PC-3 (cell line): ENCODE data around the gene DLGAP4. TPM values are rescaled to one million over a fixed set of nuclear protein-coding genes. Genes with fewer than 3 reads are reported as not detected.

Source experiments
- ATAC-seq: fragments of 200-7000 bp; cut with Tn5 transposase; 2 replicates; pipeline ENCODE4 v1.9.1; 2020; ENCODE audit warnings: mild to moderate bottlenecking, moderate library complexity
- BruUV-seq: library from RNA; stranded (reverse); fragments of 400-500 nt; replicated peaks from 2 replicates; lab custom pipeline; 2021; lab: Mats Ljungman, UMichigan
- CTCF ChIA-PET: fragments of 300-600 bp; sonication (Branson Sonifier 250); formaldehyde crosslinking; loops from one replicate; lab custom pipeline; 2022; ENCODE audit warnings: antibody characterized with exemption; lab: Charles Lee
- POLR2A ChIA-PET: fragments of 300-600 bp; sonication (Branson Sonifier 250); formaldehyde crosslinking; loops from one replicate; lab custom pipeline; 2022; ENCODE audit warnings: antibody characterized with exemption; ENCODE audit not compliant: unreplicated experiment; lab: Charles Lee
- DNase-seq: peaks from one replicate; pipeline ENCODE4 v3.0.0-alpha.2; 2015
- H2AFZ ChIP-seq: fragments of 300-600 bp; sonication (generic); 2 replicates; pipeline ENCODE4 v1.6.0; 2016; ENCODE audit warnings: antibody characterized with exemption, low read length
- H3F3A ChIP-seq: fragments of 300-600 bp; sonication (generic); one replicate; pipeline ENCODE4 v1.6.0; 2017; ENCODE audit warnings: antibody characterized with exemption, low read length, control low read depth, mild to moderate bottlenecking; ENCODE audit not compliant: unreplicated experiment
- H3K27ac ChIP-seq: fragments of 300-600 bp; sonication (generic); 2 replicates; pipeline ENCODE4 v1.5.1; 2016; ENCODE audit warnings: mild to moderate bottlenecking, low read length
- H3K27me3 ChIP-seq: fragments of 300-600 bp; sonication (generic); 2 replicates; pipeline ENCODE4 v1.6.1; 2016; ENCODE audit warnings: low read length, mixed read lengths
- H3K36me3 ChIP-seq: fragments of 300-600 bp; sonication (generic); 2 replicates; pipeline ENCODE4 v1.6.1; 2016; ENCODE audit warnings: low read depth, mixed run types, low read length, mixed read lengths
- H3K4me1 ChIP-seq: fragments of 300-600 bp; sonication (generic); 2 replicates; pipeline ENCODE4 v1.5.1; 2016; ENCODE audit warnings: low read length; ENCODE audit not compliant: insufficient read depth
- H3K4me2 ChIP-seq: fragments of 300-600 bp; sonication (generic); 2 replicates; pipeline ENCODE4 v1.6.0; 2016; ENCODE audit warnings: low read length
- H3K4me3 ChIP-seq: fragments of 300-600 bp; sonication (generic); 2 replicates; pipeline ENCODE4 v1.5.1; 2016; ENCODE audit warnings: mild to moderate bottlenecking, low read length, mixed read lengths
- H3K79me2 ChIP-seq: fragments of 300-600 bp; sonication (generic); 2 replicates; pipeline ENCODE4 v1.6.1; 2017; ENCODE audit warnings: low read length, mixed read lengths
- H3K9ac ChIP-seq: fragments of 300-600 bp; sonication (generic); 2 replicates; pipeline ENCODE4 v1.6.0; 2016; ENCODE audit warnings: mild to moderate bottlenecking, low read length
- H3K9me2 ChIP-seq: fragments of 300-600 bp; sonication (generic); replicated peaks from 2 replicates; pipeline ENCODE4 v1.6.1; 2016; ENCODE audit warnings: mixed run types, low read length, mixed read lengths
- H3K9me3 ChIP-seq: fragments of 300-600 bp; sonication (generic); 2 replicates; pipeline ENCODE4 v1.6.1; 2016; ENCODE audit warnings: low read length, mixed read lengths
- H4K20me1 ChIP-seq: fragments of 300-600 bp; sonication (generic); 2 replicates; pipeline ENCODE4 v1.6.1; 2016; ENCODE audit warnings: low read length, mixed read lengths
- EZH2 ChIP-seq: fragments of 300-600 bp; sonication (generic); IDR thresholded peaks from one replicate; pipeline ENCODE4 v1.6.1; 2017; ENCODE audit warnings: antibody characterized with exemption, mild to moderate bottlenecking, low read length; ENCODE audit not compliant: unreplicated experiment
- EZH2phosphoT487 ChIP-seq: fragments of 300-600 bp; sonication (generic); IDR thresholded peaks from 2 replicates; pipeline ENCODE4 v1.6.1; 2018; ENCODE audit warnings: mild to moderate bottlenecking, antibody characterized with exemption, low read length, borderline replicate concordance
- intact Hi-C: fragments of 100-400 bp; cut with micrococcal nuclease; formaldehyde crosslinking; loops from 2 replicates; pipeline ENCODE4 v1.9.0; 2023
- total RNA-seq: library from RNA; depleted of rRNA; stranded (reverse); fragments of >200 nt; gene quantifications from 2 replicates; pipeline ENCODE4 v1.2.3, GENCODE V29; 2014
- TF ChIP-seq, protein P1 (sequence below): fragments of 300-600 bp; sonication (generic); conservative IDR thresholded peaks from 2 replicates; pipeline ENCODE4 v1.5.1; 2017; ENCODE audit warnings: antibody characterized with exemption, low read depth, mild to moderate bottlenecking, low read length

DLGAP4 gene
- total RNA-seq, 1 experiment from 2014 or later: 21.0 TPM

DNA sequence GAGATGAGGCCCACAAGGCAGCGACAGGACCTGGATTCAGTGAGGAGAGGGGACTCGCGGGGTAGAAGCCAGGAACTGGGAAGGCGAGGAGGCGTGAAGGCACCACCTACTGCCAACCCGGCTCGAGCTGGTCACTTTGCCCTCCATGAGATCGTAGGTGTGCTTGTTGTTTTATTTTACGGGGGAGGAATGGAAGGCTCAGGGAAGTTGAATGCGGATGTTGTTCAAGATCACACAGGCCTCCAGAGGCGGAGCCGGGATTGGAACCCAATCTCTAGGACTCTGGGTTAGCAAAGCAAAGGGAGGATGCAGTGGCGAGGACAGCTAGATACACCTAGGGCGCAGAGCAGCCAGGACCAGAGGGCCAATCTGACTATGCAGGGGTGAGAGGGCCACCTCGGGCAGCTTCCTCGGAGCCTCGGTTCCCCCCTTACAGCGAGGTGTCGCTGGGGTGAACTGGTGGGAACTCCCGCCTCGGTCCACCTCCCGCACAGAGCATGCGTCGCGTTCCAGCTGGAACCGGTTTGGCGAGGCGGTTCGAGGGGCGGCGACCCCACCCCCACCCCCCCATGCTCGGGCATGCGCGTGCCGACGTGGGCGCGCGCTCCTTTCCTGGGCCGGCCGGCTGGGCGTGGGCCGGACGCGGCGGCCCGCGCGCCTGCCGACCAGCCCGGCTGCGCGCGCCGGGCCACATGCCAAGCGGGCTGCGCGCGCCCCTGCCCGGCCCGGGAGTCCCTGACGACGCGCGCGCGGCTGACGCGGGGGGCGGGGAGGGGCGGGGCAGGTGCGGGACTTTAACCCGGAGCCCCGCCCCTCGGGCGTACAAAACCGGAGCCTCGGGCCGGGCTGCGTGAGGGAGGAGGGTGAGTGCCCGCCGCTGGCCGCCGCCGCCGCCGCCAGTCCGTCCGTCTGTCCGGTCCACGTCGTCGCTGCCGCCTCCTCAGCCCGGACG is 154.8 kb downstream of the DLGAP4 start:
- peaks cover 36% of the 10 kb centered on the region for H3K4me1 ChIP-seq
- H3K9ac ChIP-seq: peak overlapping the region; percentile 47
- peak overlapping the region; percentile 27 for H3K27ac ChIP-seq
- peaks cover 37% of the 10 kb centered on the region for H3K79me2 ChIP-seq
- H3K36me3 ChIP-seq: no peaks in the 10 kb centered on the region
- peak overlapping the region; percentile 33; the same call in 1 of the 2 replicates for H3K4me3 ChIP-seq
- CTCF ChIA-PET: no interaction called here
- H3K27me3 ChIP-seq: no peaks in the 10 kb centered on the region
- H3K9me3 ChIP-seq: no peaks in the 10 kb centered on the region
- intact Hi-C loops: no loop called here
- peak; percentile 93 for DNase-seq
- no peaks in the 10 kb centered on the region for H3F3A ChIP-seq
- peak; percentile 62 for ATAC-seq
- peak overlapping the region; percentile 71 for H3K4me2 ChIP-seq
- TF ChIP-seq EZH2phosphoT487 (no peak), EZH2 (no peak)
- TF ChIP-seq, protein P1, sequence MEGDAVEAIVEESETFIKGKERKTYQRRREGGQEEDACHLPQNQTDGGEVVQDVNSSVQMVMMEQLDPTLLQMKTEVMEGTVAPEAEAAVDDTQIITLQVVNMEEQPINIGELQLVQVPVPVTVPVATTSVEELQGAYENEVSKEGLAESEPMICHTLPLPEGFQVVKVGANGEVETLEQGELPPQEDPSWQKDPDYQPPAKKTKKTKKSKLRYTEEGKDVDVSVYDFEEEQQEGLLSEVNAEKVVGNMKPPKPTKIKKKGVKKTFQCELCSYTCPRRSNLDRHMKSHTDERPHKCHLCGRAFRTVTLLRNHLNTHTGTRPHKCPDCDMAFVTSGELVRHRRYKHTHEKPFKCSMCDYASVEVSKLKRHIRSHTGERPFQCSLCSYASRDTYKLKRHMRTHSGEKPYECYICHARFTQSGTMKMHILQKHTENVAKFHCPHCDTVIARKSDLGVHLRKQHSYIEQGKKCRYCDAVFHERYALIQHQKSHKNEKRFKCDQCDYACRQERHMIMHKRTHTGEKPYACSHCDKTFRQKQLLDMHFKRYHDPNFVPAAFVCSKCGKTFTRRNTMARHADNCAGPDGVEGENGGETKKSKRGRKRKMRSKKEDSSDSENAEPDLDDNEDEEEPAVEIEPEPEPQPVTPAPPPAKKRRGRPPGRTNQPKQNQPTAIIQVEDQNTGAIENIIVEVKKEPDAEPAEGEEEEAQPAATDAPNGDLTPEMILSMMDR: no peak
- no peaks in the 10 kb centered on the region for H3K9me2 ChIP-seq
- TSS peak; percentile 41 for BruUV-seq
- POLR2A ChIA-PET: interaction anchor here (0.6 kb wide), 4 partner anchors 14 to 1974 kb away, joined by 3 to 11 read pairs (median 4); partner anchors contain the start of gene SNHG17
- H4K20me1 ChIP-seq: peaks cover 18% of the 10 kb centered on the region
- peak overlapping the region; percentile 86 for H2AFZ ChIP-seq

DNA sequence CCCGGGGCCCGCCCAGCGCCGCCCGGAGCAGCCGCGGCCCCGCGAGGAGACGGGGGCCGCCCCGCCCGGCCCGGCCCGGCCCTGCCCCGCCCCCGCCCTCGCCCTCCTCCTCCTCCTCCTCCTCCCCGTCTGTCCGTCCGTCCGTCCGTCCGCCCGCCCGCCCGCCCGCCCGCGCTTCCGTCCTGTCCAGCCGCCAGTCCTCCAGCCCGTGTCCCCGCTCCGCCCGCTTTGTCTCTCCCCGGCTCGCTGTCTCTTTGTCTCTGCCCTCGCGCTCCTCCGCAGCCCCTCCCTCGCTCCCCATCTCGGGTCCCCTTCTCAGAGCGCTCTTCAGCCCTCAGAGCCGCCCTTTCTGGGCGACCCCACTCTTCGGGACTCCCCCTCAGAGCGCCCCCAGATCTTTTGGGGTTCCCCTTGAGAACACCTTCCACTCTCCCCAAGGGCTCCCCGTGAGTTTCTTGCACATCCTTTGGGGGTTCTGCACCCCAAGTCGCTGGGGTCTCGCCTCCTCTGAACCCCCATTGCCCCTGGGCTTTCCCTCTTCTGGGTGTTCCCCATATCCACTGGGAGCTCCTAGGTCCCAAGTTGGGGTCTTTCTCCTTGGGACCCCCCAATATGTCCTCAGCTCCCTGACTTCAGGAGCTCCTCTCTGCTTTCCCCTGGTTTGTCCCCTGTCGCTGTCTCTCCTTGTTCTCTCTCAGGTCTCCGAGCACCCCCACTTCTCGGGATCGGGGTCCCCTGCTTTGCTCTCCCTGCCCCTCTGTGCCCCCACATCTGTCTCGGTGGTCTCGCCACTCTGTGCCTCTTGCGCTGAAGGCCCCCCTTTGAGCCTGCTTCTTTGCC is 155.7 kb downstream of the DLGAP4 start:
- POLR2A ChIA-PET: no interaction called here
- intact Hi-C loops: no loop called here
- BruUV-seq: no TSS peak
- Histone ChIP-seq H3K9me3 (no peaks in the 10 kb centered on the region), H3K79me2 (peaks cover 46% of the 10 kb centered on the region), H3K9me2 (no peaks in the 10 kb centered on the region), H3K4me3 (peak overlapping the region; percentile 98), H3K9ac (peak overlapping the region; percentile 88), H3K4me1 (peaks cover 45% of the 10 kb centered on the region), H3K4me2 (peak overlapping the region; percentile 98), H3F3A (no peaks in the 10 kb centered on the region), H3K36me3 (no peaks in the 10 kb centered on the region), H4K20me1 (peaks cover 27% of the 10 kb centered on the region), H3K27ac (peak overlapping the region; percentile 92), H3K27me3 (no peaks in the 10 kb centered on the region), H2AFZ (0 out of 2 replicates have a peak overlapping the region, but pooled peaks have one; percentile 60)
- ATAC-seq (peak; percentile 16), DNase-seq (peak; percentile 38)
- CTCF ChIA-PET: interaction anchor here (0.6 kb wide), 1 partner anchor 24 kb away, joined by 6 read pairs; no protein-coding TSS in a partner anchor
- TF ChIP-seq, protein P1: no peak
- TF ChIP-seq EZH2 (no peak), EZH2phosphoT487 (no peak)
